Measurements from ENCODE around the gene ENTPD3.

ENTPD3 gene

DNA sequence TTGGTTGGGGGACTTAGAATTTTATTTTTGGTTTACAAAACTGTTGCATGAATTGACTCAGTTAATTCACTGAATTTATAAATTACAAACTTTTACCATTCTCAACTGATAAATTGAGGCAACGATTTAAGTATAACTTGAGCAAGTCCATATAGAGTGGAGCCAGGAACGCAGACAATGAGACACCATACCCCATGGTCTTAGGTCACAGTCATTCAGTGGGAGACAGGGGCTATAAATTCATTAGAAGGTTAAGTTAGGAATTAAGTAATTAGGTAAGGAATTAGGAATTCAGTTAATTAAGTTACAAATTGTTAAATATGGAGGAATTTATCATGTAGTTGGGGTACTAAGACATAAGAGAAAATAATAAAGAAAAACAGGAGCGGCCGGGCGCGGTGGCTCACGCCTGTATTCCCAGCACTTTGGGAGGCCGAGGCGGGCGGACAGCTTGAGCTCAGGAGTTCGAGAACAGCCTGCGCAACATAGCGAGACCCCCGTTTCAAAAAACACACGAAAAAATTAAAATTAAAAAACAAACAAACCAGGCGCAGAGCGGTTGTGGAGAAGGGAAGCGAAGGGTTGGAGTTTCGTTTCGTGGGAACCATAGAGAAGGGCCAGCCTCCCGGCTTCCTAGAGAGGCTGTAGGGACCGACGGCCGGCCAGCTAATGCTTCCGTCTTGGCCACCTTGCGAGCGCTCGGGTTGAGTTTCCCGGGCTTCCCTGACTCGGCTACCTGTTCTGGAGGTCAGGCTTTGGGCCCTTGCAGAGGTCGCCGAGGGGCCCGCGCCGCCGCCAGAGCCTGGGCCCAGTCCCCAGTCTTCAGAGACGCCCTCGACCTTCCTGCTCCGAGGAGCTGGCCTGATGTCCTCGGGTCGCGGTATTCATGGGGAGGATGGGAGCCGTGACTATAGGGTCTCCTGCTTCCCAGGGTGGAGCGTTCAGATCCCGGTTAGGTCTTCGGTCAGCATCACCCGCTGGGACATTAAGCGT, 89.8 kb downstream of the ENTPD3 start, which contains the start of gene ZNF619:
Gene ZNF619 (plus strand): TSS at position 645 of the 993 bp plus-strand sequence. CDS start 858 bp downstream, outside the sequence.
- peak; percentile 41 for DNase-seq (ENCODE audit: low read depth)

DNA sequence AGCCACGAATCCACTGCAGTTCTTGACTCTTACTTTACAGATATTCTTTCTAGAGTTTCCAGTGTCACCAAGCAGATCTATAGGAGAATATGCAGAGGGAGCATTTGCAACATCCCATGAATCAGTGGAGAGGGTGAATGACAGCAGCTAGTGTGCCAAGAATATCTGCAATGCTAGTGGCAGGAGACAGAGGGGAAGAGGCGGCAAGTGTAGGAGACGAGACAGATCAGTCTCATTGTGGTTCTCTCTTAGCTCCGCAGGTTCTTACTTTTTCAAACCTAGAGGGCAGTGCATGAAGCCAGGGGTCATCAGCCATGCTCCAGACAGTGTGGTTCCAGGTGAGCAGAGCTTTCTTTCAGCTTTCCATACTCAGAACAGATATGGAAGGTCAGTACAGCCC, 90.7 kb downstream of the ENTPD3 start:
- in situ Hi-C loops (cut with HindIII; ENCODE audit: low sequenced_read_pairs): no loop called here
- no peak for DNase-seq (ENCODE audit: low read depth)
- H3K4me3 ChIP-seq (ENCODE audit: low read depth, low read length): peak overlapping the region; percentile 69
- TF ChIP-seq, protein P1, sequence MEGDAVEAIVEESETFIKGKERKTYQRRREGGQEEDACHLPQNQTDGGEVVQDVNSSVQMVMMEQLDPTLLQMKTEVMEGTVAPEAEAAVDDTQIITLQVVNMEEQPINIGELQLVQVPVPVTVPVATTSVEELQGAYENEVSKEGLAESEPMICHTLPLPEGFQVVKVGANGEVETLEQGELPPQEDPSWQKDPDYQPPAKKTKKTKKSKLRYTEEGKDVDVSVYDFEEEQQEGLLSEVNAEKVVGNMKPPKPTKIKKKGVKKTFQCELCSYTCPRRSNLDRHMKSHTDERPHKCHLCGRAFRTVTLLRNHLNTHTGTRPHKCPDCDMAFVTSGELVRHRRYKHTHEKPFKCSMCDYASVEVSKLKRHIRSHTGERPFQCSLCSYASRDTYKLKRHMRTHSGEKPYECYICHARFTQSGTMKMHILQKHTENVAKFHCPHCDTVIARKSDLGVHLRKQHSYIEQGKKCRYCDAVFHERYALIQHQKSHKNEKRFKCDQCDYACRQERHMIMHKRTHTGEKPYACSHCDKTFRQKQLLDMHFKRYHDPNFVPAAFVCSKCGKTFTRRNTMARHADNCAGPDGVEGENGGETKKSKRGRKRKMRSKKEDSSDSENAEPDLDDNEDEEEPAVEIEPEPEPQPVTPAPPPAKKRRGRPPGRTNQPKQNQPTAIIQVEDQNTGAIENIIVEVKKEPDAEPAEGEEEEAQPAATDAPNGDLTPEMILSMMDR (IDR thresholded peaks at IDR 0.05; ENCODE audit: low read depth, low read length, missing control alignments): no peak

More for the DNA sequence above, 89.8 kb downstream of the ENTPD3 start, which contains the start of gene ZNF619:
- in situ Hi-C loops (cut with HindIII; ENCODE audit: low sequenced_read_pairs): no loop called here
- TF ChIP-seq, protein P1 (IDR thresholded peaks at IDR 0.05; ENCODE audit: low read depth, low read length, missing control alignments): no peak
- H3K4me3 ChIP-seq (ENCODE audit: low read depth, low read length): peak within 1 kb of the TSS; percentile 69

Data from astrocyte of the cerebellum (primary cell).